HepG2 (cell line): ENCODE measurements around the gene TNS1. TPM values are rescaled to one million over a fixed set of nuclear protein-coding genes. Genes with fewer than 3 reads are reported as not detected.

Experiments used
- ATAC-seq: fragments of 200-7000 bp; cut with Tn5 transposase; 3 replicates; pipeline ENCODE4 v1.9.1; 2020; ENCODE audit warnings: mild to moderate bottlenecking, moderate library complexity
- BruUV-seq: library from RNA; stranded (reverse); fragments of 400-500 nt; replicated peaks from 2 replicates; lab custom pipeline; 2021; lab: Mats Ljungman, UMichigan
- CTCF ChIA-PET: fragments of 300-600 bp; formaldehyde crosslinking; extraction: SDS; loops from one replicate; lab custom pipeline; 2021; ENCODE audit warnings: low total read pairs, inconsistent platforms, low intra/inter-chr PET ratio; lab: Yijun Ruan, JAX
- POLR2A ChIA-PET: fragments of 350-600 bp; sonication (Branson Sonifier 250); formaldehyde crosslinking; loops from one replicate; lab custom pipeline; 2020; ENCODE audit warnings: antibody characterized with exemption, inconsistent platforms; lab: Yijun Ruan, JAX
- DNase-seq: peaks from one replicate; pipeline ENCODE4 v3.0.0-alpha.2; 2015; ENCODE audit warnings: low spot score
- FAIRE-seq: peaks from 3 replicates; lab custom pipeline; 2011; peaks lifted over from hg19 to GRCh38; lab: Jason Lieb, UNC
- H2AFZ ChIP-seq: one replicate; pipeline ENCODE4 v1.6.1; 2011; ENCODE audit warnings: low read length, inconsistent platforms
- H3K27ac ChIP-seq: fragments of 300-600 bp; 3 replicates; pipeline ENCODE4 v1.8.0; 2011; ENCODE audit warnings: mixed run types, mild to moderate bottlenecking, mixed read lengths, low read length, inconsistent platforms; ENCODE audit not compliant: insufficient read depth; ENCODE audit errors: extremely low read length
- H3K27me3 ChIP-seq, 2 experiments: fragments of 200-600 bp in 1 of 2; 2 replicates in 1 of 2; 3 replicates in 1 of 2; pipeline versions ENCODE4 v1.6.0 to v1.8.0; 2011; ENCODE audit warnings: low read length in 2 of 2, mild to moderate bottlenecking in 2 of 2, moderate library complexity in 2 of 2, inconsistent platforms in 1 of 2; ENCODE audit not compliant: insufficient read depth in 2 of 2, control insufficient read depth in 1 of 2
- H3K36me3 ChIP-seq, 2 experiments: fragments of 200-600 bp in 1 of 2; replicated peaks in 1 of 2; 2 replicates in 1 of 2; 3 replicates in 1 of 2; pipeline versions ENCODE4 v1.5.1 to v1.8.0; 2011; ENCODE audit warnings: low read length in 2 of 2, inconsistent platforms in 1 of 2; ENCODE audit not compliant: insufficient read depth in 2 of 2, control insufficient read depth in 1 of 2
- H3K4me1 ChIP-seq: 2 replicates; pipeline ENCODE4 v1.5.1; 2012; ENCODE audit warnings: low read length, inconsistent platforms; ENCODE audit not compliant: insufficient read depth
- H3K4me2 ChIP-seq: 2 replicates; pipeline ENCODE4 v1.6.0; 2011; ENCODE audit warnings: low read depth, low read length, inconsistent platforms
- H3K4me3 ChIP-seq, 3 experiments: fragments of 200-600 bp in 1 of 3; sonication (generic), shearing (Covaris generic) in 1 of 3; replicated peaks in 1 of 3; 2 replicates each; pipeline ENCODE4 v1.5.1; 2011 to 2016; ENCODE audit warnings: low read length in 3 of 3, inconsistent platforms in 2 of 3, low read depth in 2 of 3, mild to moderate bottlenecking in 2 of 3, control low read depth in 1 of 3, mixed read lengths in 1 of 3; ENCODE audit not compliant: insufficient read depth in 1 of 3
- H3K79me2 ChIP-seq: one replicate; pipeline ENCODE4 v1.6.1; 2011; ENCODE audit warnings: low read length, inconsistent platforms; ENCODE audit not compliant: insufficient read depth
- H3K9ac ChIP-seq: 2 replicates; pipeline ENCODE4 v1.6.0; 2011; ENCODE audit warnings: mild to moderate bottlenecking, low read depth, low read length, inconsistent platforms; ENCODE audit not compliant: insufficient read depth
- H3K9me3 ChIP-seq: 2 replicates; pipeline ENCODE4 v1.5.1; 2012; ENCODE audit warnings: mild to moderate bottlenecking, low read length
- H4K20me1 ChIP-seq: 2 replicates; pipeline ENCODE4 v1.6.0; 2011; ENCODE audit warnings: inconsistent platforms, mild to moderate bottlenecking, low read length, moderate library complexity; ENCODE audit not compliant: insufficient read depth
- ELF3 ChIP-seq: IDR thresholded peaks from 2 replicates; pipeline ENCODE4 v1.6.1; 2016; ENCODE audit warnings: missing genetic modification reagents, missing compliant biosample characterization
- ISL2 ChIP-seq: sonication (generic); formaldehyde crosslinking; IDR thresholded peaks from 2 replicates; pipeline ENCODE4 v1.5.0; 2020; ENCODE audit warnings: missing genetic modification reagents
- JDP2 ChIP-seq: sonication (generic); formaldehyde crosslinking; IDR thresholded peaks from 2 replicates; pipeline ENCODE4 v1.8.1; 2022; ENCODE audit warnings: missing genetic modification reagents, borderline replicate concordance
- JUNB ChIP-seq: sonication (generic); formaldehyde crosslinking; IDR thresholded peaks from 2 replicates; pipeline ENCODE4 v1.8.0; 2022; ENCODE audit warnings: missing genetic modification reagents, mild to moderate bottlenecking, borderline replicate concordance
- KLF6 ChIP-seq: IDR thresholded peaks from 2 replicates; pipeline ENCODE4 v1.8.0; 2016; ENCODE audit warnings: missing biosample characterization, missing genetic modification reagents
- MTF2 ChIP-seq: sonication (generic); formaldehyde crosslinking; IDR thresholded peaks from 2 replicates; pipeline ENCODE4 v1.5.0; 2020; ENCODE audit warnings: missing genetic modification reagents, borderline replicate concordance
- PAWR ChIP-seq: sonication (generic); formaldehyde crosslinking; IDR thresholded peaks from 2 replicates; pipeline ENCODE4 v1.4.0; 2020; ENCODE audit warnings: missing genetic modification reagents, mild to moderate bottlenecking, borderline replicate concordance
- PITX1 ChIP-seq: sonication (generic); formaldehyde crosslinking; IDR thresholded peaks from 2 replicates; pipeline ENCODE4 v1.5.1; 2020; ENCODE audit warnings: mild to moderate bottlenecking, missing genetic modification reagents
- SPEN ChIP-seq: sonication (generic); formaldehyde crosslinking; IDR thresholded peaks from 2 replicates; pipeline ENCODE4 v1.5.1; 2020; ENCODE audit warnings: low read depth, mild to moderate bottlenecking, missing genetic modification reagents
- SUZ12 ChIP-seq: fragments of 150-350 bp; IDR thresholded peaks from 2 replicates; pipeline ENCODE4 v1.6.1; 2014; ENCODE audit warnings: low read depth, low read length
- ZFAT ChIP-seq: sonication (generic); formaldehyde crosslinking; conservative IDR thresholded peaks from 2 replicates; pipeline ENCODE4 v1.8.1; 2023; ENCODE audit warnings: missing genetic modification reagents, inconsistent platforms
- ZNF672 ChIP-seq: sonication (generic); formaldehyde crosslinking; IDR thresholded peaks from 2 replicates; pipeline ENCODE4 v1.8.1; 2022; ENCODE audit warnings: missing genetic modification reagents
- WGBS: methylation state at CpG from one replicate; pipeline ENCODE4 v1.1.6; 2017; ENCODE audit warnings: low lambda C conversion rate; 5-methylcytosine and 5-hydroxymethylcytosine counted together
- in situ Hi-C: cut with HindIII; loops from 2 replicates; pipeline ENCODE4 v1.10.0; 2017; ENCODE audit warnings: low pct_unique_long_range_greater_than_20kb; ENCODE audit not compliant: extremely low pct_ligation_motif_present
- intact Hi-C: fragments of 100-400 bp; cut with micrococcal nuclease; formaldehyde crosslinking; loops from one replicate; pipeline ENCODE4 v1.10.0; 2022; ENCODE audit not compliant: unreplicated experiment
- polyA plus RNA-seq, 8 experiments: library from polyadenylated mRNA; depleted of rRNA in 3 of 8; stranded (reverse) in 7 of 8; unstranded in 1 of 8; fragments of >200 nt; fragmentation: Illumina TruSeq in 4 of 8; extraction: Trizol in 4 of 8; gene quantifications; 2 replicates each; pipeline versions ENCODE4 v1.2.1 to v1.2.3, GENCODE V29; 2011 to 2016; ENCODE audit warnings: low read depth in 4 of 8, missing spikeins in 1 of 8, mixed read lengths in 1 of 8; ENCODE audit not compliant: insufficient read depth in 1 of 8
- total RNA-seq, 5 experiments: library from RNA; depleted of rRNA; stranded (reverse); fragments of >200 nt; fragmentation: Illumina TruSeq; extraction: Trizol; gene quantifications; 2 replicates each; pipeline ENCODE4 v1.2.3, GENCODE V29; 2016; ENCODE audit warnings: low read depth in 1 of 5
- TF ChIP-seq, protein P1 (sequence below): IDR thresholded peaks from 2 replicates; pipeline ENCODE4 v1.6.1; 2016; ENCODE audit warnings: missing biosample characterization, missing genetic modification reagents, low read depth
- TF ChIP-seq, protein P2 (sequence below): sonication (generic); IDR thresholded peaks from 2 replicates; pipeline ENCODE4 v1.6.1; 2016; ENCODE audit warnings: low read depth, borderline replicate concordance
- TF ChIP-seq, protein P3 (sequence below): IDR thresholded peaks from 2 replicates; pipeline ENCODE4 v1.6.1; 2018; ENCODE audit warnings: missing genetic modification reagents, mild to moderate bottlenecking, missing compliant biosample characterization
- TF ChIP-seq, protein P4 (sequence below): IDR thresholded peaks from 2 replicates; pipeline ENCODE4 v1.6.1; 2016; ENCODE audit warnings: low read depth, borderline replicate concordance
- TF ChIP-seq, protein P5 (sequence below): sonication (generic); formaldehyde crosslinking; IDR thresholded peaks from 2 replicates; pipeline ENCODE4 v1.5.0; 2020; ENCODE audit warnings: mild to moderate bottlenecking, missing genetic modification reagents

Gene TNS1
- total and polyA plus RNA-seq, 2 of the 13 experiments (the other 11 are each of a cell fraction or from before 2014, with no cell fraction given), result 1.9 to 118 TPM

DNA sequence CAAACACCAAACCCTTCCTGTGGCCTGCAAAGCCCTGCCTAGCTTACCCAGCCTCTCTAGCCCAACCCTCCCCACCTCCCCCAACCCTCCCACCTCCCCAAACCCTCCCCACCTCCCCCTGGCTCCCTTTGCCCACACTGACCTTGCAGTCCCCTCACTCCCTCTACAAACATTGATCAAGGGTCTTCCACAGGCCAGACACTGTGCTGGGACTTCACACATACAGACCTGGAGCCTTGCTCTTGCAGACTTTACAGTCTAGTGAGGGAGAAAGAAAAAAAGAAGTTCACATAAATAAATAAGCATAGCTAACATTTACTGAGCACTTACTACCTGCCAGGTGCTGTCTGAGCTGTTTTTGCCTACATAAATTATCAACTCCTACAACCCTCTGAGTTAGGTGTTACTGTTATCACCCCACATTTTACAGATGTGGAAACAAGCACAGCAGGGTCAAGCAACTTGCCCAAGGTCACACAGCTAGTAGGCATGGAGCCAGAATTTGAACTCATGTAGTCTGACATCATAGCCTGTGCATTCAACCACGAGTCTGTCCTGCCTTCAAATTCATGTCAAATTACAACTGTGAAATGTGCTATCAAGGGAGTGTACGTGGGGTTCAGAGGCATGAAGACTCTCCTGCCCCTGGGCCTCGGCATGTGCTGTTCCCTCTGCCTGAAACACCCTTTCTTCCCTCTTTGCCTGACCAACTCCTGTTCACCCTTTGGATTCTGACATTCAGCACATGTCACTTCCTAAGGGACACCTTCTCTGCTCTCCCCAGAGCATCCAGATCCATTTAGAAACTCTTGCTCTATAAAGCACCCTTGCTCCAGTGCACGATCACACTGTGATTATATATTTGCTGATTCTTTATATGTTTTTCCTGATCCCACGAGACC, 209.9 kb downstream of the TNS1 start (continued):
- TF ChIP-seq ZFAT (no peak), KLF6 (no peak), PAWR (no peak), PITX1 (0 out of 2 replicates have a peak, but pooled peaks have one; percentile 31), MTF2 (CRISPR knock-in tag) (no peak)
- TF ChIP-seq, protein P1, sequence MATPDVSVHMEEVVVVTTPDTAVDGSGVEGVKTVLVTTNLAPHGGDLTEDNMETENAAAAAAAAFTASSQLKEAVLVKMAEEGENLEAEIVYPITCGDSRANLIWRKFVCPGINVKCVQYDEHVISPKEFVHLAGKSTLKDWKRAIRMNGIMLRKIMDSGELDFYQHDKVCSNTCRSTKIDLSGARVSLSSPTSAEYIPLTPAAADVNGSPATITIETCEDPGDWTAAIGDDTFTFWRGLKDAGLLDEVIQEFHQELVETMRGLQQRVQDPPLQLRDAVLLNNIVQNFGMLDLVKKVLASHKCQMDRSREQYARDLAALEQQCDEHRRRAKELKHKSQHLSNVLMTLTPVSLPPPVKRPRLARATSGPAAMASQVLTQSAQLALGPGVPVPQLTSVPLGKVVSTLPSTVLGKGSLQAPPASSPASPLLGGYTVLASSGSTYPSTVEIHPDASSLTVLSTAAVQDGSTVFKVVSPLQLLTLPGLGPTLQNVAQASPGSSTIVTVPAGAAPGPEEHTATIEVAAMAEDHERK (CRISPR knock-in tag), result no peak
- TF ChIP-seq, protein P2, sequence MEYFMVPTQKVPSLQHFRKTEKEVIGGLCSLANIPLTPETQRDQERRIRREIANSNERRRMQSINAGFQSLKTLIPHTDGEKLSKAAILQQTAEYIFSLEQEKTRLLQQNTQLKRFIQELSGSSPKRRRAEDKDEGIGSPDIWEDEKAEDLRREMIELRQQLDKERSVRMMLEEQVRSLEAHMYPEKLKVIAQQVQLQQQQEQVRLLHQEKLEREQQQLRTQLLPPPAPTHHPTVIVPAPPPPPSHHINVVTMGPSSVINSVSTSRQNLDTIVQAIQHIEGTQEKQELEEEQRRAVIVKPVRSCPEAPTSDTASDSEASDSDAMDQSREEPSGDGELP, result no peak
- TF ChIP-seq, all 625 proteins: peak for 31

DNA sequence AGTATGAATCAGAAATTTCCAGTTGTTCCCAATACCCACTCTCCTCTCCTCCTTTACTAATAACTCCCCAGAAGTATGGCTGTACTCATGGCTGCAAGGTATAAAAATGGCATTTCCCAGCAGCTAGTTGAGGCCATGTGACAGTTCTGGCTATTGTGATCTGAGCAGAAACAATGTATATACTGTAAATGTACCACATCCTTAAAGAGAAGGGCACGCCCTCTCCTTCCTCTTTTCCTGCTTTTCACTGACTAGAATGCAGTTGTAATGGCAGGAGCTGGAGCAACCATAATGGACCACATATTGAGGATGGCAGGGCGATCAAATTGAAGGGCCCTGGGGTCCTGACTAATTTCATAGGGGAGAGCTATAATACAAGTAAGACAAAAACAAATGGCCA, 211.2 kb downstream of the TNS1 start:
- Histone ChIP-seq H3K4me2 (peak overlapping the region; percentile 91; the same call in 1 of the 2 replicates), H4K20me1 (no peaks in the 10 kb centered on the region), H3K79me2 (no peaks in the 10 kb centered on the region), H3K27me3 (no peaks in the 10 kb centered on the region), H3K9me3 (no peaks in the 10 kb centered on the region), H3K27ac (no peak overlapping the region), H2AFZ (no peak overlapping the region), H3K4me3 (no peak overlapping the region), H3K4me1 (peaks cover 86% of the 10 kb centered on the region), H3K36me3 (no peaks in the 10 kb centered on the region), H3K9ac (no peak overlapping the region)
- ATAC-seq (no peak), FAIRE-seq (no peak), DNase-seq (no peak)
- in situ Hi-C loops (loop anchor here (5.0 kb wide), 2 partner anchors 106 to 201 kb away; no protein-coding TSS in a partner anchor), intact Hi-C loops (no loop called here)
- POLR2A ChIA-PET, result no interaction called here
- no TSS peak for BruUV-seq
- CTCF ChIA-PET, result interaction anchor here (4.1 kb wide), 1 partner anchor 95 kb away, joined by 56 read pairs; no protein-coding TSS in a partner anchor
- WGBS, result 36% methylated on average over 2 of the region's 2 CpGs
- TF ChIP-seq SPEN (CRISPR knock-in tag) (no peak), ELF3 (CRISPR knock-in tag) (no peak), ZNF672 (no peak), ISL2 (CRISPR knock-in tag) (no peak), SUZ12 (no peak), JDP2 (no peak), JUNB (no peak)
- TF ChIP-seq, protein P3, sequence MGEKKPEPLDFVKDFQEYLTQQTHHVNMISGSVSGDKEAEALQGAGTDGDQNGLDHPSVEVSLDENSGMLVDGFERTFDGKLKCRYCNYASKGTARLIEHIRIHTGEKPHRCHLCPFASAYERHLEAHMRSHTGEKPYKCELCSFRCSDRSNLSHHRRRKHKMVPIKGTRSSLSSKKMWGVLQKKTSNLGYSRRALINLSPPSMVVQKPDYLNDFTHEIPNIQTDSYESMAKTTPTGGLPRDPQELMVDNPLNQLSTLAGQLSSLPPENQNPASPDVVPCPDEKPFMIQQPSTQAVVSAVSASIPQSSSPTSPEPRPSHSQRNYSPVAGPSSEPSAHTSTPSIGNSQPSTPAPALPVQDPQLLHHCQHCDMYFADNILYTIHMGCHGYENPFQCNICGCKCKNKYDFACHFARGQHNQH (CRISPR knock-in tag), result no peak
- TF ChIP-seq, protein P4, sequence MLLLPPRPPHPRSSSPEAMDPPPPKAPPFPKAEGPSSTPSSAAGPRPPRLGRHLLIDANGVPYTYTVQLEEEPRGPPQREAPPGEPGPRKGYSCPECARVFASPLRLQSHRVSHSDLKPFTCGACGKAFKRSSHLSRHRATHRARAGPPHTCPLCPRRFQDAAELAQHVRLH (CRISPR knock-in tag), result no peak
- TF ChIP-seq, protein P5, sequence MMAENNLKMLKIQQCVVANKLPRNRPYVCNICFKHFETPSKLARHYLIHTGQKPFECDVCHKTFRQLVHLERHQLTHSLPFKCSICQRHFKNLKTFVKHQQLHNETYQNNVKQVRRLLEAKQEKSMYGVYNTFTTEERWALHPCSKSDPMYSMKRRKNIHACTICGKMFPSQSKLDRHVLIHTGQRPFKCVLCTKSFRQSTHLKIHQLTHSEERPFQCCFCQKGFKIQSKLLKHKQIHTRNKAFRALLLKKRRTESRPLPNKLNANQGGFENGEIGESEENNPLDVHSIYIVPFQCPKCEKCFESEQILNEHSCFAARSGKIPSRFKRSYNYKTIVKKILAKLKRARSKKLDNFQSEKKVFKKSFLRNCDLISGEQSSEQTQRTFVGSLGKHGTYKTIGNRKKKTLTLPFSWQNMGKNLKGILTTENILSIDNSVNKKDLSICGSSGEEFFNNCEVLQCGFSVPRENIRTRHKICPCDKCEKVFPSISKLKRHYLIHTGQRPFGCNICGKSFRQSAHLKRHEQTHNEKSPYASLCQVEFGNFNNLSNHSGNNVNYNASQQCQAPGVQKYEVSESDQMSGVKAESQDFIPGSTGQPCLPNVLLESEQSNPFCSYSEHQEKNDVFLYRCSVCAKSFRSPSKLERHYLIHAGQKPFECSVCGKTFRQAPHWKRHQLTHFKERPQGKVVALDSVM (CRISPR knock-in tag), result no peak
